Prostate gland (tissue), 2 donors: ENCODE measurements around the gene COL23A1.

Source experiments
- POLR2A ChIP-seq: fragments of 450-650 bp; IDR thresholded peaks from one replicate; pipeline ENCODE4 v1.6.1; 2016; ENCODE audit warnings: antibody characterized with exemption, mild to moderate bottlenecking
- POLR2AphosphoS5 ChIP-seq: sonication (generic); formaldehyde crosslinking; IDR thresholded peaks from one replicate; pipeline ENCODE4 v1.6.1; 2017; ENCODE audit warnings: antibody characterized with exemption
- TF ChIP-seq, protein P1 (sequence below), 4 experiments: fragments of 200-600 bp in 2 of 4; fragments of 450-650 bp in 2 of 4; sonication (generic) in 2 of 4; IDR thresholded peaks; 1 replicate in 3 of 4; 2 replicates in 1 of 4; pipeline ENCODE4 v1.5.1; 2016 to 2019; ENCODE audit warnings: antibody characterized with exemption in 4 of 4, mild to moderate bottlenecking in 2 of 4, moderate library complexity in 2 of 4

DNA sequence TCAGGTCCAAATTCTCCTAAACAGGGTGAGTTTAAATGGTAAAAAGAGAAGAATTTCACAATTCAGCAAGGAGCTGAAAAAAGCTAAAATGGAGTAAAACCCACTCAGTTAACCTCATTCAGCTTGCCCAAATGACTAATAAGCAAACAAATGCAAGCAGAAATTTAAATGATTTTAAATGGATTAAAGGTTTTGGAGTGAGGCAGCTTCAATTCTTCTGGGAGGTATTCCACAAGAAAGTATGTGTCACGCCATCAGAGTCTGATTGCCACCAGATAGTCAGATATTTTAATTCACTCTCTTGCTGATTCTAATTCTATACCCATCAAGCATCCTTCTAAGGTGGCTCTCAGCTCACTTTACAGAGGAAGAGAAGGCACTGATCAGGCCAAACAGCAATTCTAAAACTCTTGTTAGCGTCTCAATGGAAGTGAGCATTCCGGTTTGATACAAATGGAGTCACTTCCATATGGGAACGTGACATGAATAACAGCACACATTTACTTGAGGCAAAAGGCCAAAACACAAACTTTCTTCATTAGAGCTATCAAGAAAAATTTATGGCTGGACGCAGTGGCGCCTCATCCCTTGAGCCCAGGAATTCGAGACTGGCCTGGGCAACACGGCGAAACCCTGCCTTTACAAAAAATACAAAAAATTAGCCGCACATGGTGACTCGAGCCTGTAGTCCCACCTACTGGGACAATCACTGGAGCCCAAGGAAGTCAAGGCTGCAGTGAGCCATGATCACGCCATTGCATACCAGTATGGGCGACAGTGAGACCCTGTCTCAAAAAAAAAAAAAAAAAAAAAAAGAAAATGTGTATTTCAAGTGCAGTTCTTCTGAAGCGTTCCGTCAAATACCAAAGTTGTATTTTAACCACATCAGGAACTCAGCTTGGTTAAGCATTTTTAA lies 34.7 kb upstream of the COL23A1 start:
- TF ChIP-seq, protein P1, sequence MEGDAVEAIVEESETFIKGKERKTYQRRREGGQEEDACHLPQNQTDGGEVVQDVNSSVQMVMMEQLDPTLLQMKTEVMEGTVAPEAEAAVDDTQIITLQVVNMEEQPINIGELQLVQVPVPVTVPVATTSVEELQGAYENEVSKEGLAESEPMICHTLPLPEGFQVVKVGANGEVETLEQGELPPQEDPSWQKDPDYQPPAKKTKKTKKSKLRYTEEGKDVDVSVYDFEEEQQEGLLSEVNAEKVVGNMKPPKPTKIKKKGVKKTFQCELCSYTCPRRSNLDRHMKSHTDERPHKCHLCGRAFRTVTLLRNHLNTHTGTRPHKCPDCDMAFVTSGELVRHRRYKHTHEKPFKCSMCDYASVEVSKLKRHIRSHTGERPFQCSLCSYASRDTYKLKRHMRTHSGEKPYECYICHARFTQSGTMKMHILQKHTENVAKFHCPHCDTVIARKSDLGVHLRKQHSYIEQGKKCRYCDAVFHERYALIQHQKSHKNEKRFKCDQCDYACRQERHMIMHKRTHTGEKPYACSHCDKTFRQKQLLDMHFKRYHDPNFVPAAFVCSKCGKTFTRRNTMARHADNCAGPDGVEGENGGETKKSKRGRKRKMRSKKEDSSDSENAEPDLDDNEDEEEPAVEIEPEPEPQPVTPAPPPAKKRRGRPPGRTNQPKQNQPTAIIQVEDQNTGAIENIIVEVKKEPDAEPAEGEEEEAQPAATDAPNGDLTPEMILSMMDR (IDR thresholded peaks at IDR 0.05): no peak
- no peak for TF ChIP-seq POLR2AphosphoS5
- no peak for TF ChIP-seq POLR2A
